ENCODE results near the gene RNF17.

DNA sequence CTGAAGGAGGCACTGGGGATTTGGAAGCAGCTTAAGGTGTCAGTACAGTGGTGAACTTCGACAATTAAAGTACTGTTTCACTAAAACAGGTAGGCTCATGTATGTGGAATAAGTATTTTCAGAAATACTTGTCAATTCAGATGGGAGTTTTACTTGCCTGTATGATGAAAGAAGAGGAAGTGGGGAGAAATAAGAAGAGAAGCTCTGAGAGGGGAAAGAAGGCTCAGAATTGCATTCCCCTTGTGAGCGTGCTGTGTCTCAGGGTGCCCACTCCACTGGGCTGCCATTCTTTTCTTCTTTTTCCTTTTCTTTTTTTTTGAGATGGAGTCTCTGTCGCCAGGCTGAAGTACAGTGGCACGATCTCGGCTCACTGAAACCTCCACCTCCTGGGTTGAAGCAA lies 38.6 kb upstream of the RNF17 start:
- TF ChIP-seq, protein P1, sequence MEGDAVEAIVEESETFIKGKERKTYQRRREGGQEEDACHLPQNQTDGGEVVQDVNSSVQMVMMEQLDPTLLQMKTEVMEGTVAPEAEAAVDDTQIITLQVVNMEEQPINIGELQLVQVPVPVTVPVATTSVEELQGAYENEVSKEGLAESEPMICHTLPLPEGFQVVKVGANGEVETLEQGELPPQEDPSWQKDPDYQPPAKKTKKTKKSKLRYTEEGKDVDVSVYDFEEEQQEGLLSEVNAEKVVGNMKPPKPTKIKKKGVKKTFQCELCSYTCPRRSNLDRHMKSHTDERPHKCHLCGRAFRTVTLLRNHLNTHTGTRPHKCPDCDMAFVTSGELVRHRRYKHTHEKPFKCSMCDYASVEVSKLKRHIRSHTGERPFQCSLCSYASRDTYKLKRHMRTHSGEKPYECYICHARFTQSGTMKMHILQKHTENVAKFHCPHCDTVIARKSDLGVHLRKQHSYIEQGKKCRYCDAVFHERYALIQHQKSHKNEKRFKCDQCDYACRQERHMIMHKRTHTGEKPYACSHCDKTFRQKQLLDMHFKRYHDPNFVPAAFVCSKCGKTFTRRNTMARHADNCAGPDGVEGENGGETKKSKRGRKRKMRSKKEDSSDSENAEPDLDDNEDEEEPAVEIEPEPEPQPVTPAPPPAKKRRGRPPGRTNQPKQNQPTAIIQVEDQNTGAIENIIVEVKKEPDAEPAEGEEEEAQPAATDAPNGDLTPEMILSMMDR (IDR thresholded peaks at IDR 0.05): no peak
- TF ChIP-seq EZH2phosphoT487 (IDR thresholded peaks at IDR 0.05) (no peak), EZH2 (IDR thresholded peaks at IDR 0.05) (no peak)

Measured in neural progenitor cell (in vitro differentiated cells).